COLO668 (cell line): Measurements from ENCODE around the gene EML1.

ENCODE experiments used
- DNase-seq: peaks from one replicate; lab custom pipeline; 2025; ENCODE audit not compliant: unreplicated experiment; lab: John Stamatoyannopoulos, UW

Gene EML1

GRCh38 chr14:99982537-99983250, 189.5 kb downstream of the EML1 start:
- DNase-seq, result peak; percentile 51

DNA sequence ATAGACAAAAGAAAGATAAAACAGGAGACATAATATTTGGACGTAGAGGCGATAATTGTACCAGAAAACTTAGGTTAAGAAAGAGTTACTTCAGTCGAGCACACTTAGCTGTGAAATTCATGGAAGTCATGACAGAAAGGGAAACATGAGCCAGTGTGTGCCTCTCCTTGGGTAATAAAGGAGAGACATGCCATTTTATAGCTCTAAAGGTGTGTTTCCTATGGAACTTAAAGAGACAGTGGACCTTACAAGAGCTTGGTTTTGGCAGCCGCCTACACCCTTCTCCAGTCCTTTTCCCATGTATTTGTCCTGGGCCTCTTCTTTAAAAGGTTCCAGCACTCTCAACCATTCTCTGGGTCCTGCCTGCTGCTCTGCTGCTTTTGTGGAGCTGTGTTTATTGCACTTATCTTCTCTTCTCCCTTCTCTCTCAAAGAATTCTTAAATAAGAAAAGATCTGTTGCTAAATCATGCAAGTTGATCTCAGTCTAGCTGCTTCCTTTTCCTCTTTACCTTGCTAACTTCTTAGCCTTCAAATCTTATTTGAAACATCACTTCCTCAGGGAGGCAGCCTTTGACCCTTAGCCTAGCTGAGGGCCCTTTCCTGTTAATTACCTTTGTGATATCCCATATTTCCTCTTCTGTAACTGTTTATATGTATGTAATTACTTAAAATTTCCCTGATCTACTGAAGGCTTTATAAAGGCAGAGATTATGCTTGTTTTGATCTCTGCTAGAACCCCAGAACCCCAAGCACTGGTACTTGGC, 190.2 kb downstream of the EML1 start:
- DNase-seq, result no peak

GRCh38 chr14:99984036-99984435, 190.8 kb downstream of the EML1 start:
- DNase-seq, result no peak

- no peak for DNase-seq
Observed at GRCh38 chr14:99986396-99986795, 193.2 kb downstream of the EML1 start.

GRCh38 chr14:99989032-99989431, 195.8 kb downstream of the EML1 start:
- DNase-seq, result no peak

- DNase-seq, result no peak
Observed at GRCh38 chr14:99990268-99991170, 197.3 kb downstream of the EML1 start.

DNA sequence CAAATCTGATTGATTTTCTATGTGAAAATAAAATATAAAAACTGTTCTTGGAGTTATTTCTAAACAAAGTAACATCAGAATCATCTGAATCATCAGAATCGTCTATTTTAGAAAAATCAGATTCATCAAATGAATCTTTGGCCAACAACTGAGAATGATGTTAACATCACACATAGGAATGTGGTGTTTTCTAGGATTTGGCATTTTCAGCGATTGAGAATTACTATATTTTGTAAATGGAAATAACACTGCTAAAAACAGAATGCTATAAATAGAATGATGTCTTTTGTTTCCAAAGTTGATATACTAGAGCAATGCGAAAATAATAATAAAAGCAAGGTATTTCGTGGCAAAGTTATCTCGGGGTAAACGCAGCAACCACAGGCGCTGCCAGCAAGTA, 198.1 kb downstream of the EML1 start:
- DNase-seq, result no peak
